Upper lobe of left lung (tissue), 4 donors: ENCODE data around the gene ZNF124.

ENCODE experiments used
- CTCF ChIP-seq, 6 experiments: fragments of 450-650 bp in 4 of 6; fragments of 200-600 bp in 2 of 6; sonication (generic) in 2 of 6; IDR thresholded peaks; one replicate each; pipeline ENCODE4 v1.5.1; 2016 to 2019; ENCODE audit warnings: antibody characterized with exemption in 6 of 6
- POLR2A ChIP-seq, 4 donors: fragments of 450-650 bp; IDR thresholded peaks; one replicate each; pipeline ENCODE4 v1.5.1; 2016 to 2017; ENCODE audit warnings: antibody characterized with exemption in 4 of 4, mild to moderate bottlenecking in 2 of 4
- POLR2AphosphoS5 ChIP-seq, 2 donors: sonication (generic); formaldehyde crosslinking; IDR thresholded peaks; one replicate each; pipeline ENCODE4 v1.5.1; 2017; ENCODE audit warnings: antibody characterized with exemption in 2 of 2

GRCh38 chr1:247114351-247115140 is 57.3 kb downstream of the ZNF124 start:
- TF ChIP-seq CTCF (IDR thresholded peaks at IDR 0.05), result no peak
- no peak for TF ChIP-seq POLR2A (IDR thresholded peaks at IDR 0.05)
- TF ChIP-seq POLR2AphosphoS5 (IDR thresholded peaks at IDR 0.05), result no peak
